GM13977 (cell line): ENCODE results near the gene RAD51B.

Experiments
- DNase-seq: peaks from one replicate; pipeline ENCODE4 v3.0.0; 2012; ENCODE audit warnings: low spot score
- in situ Hi-C: fragments of 300-500 bp; cut with MboI; formaldehyde crosslinking; loops from one replicate; pipeline ENCODE4 v1.12.0; 2022; ENCODE audit warnings: low sequenced_read_pairs, low pct_unique_long_range_greater_than_20kb, mixed read lengths, inconsistent platforms; ENCODE audit not compliant: unreplicated experiment
- TF ChIP-seq, protein P1 (sequence below): IDR thresholded peaks from 2 replicates; pipeline ENCODE4 v1.5.1; 2012; ENCODE audit warnings: mild to moderate bottlenecking, control low read depth; ENCODE audit not compliant: insufficient read depth; ENCODE audit errors: extremely low read depth, missing control alignments

Gene RAD51B

DNA sequence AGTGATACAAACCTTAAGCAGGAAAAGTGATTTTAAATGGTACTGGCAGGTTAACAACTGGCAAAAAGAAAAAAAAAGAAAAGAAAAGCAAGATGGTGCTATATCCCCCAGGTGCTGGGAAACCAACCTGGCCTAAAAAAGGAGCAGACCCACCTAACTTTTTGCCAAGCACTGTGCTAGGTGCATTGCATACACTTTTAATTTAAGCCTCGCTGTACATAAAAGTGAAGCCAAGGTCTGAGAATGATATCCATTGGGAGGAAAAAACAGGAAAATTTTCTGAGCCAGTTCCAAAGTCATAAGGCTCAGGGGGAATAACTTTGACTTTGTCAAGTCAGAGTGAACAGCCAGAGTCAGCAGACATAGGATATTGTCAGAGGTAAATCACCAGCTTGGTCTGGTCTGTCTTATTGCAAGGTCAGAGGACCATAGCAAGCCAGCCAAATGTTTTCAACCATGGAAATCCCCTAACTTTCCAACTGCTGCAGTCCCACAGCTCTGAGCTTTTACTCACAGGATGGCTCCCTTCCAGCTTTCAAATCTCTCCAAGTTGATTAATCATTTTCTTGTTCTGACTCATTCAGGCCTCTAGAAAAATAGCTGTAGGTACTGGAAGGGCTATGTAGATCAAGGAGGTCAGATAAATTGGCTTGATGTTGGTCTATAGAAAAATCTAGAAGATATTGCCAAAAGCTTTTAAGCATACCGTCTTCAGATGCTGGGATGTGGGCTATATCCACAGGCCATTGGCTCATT lies 412.9 kb downstream of the RAD51B start:
- TF ChIP-seq, protein P1, sequence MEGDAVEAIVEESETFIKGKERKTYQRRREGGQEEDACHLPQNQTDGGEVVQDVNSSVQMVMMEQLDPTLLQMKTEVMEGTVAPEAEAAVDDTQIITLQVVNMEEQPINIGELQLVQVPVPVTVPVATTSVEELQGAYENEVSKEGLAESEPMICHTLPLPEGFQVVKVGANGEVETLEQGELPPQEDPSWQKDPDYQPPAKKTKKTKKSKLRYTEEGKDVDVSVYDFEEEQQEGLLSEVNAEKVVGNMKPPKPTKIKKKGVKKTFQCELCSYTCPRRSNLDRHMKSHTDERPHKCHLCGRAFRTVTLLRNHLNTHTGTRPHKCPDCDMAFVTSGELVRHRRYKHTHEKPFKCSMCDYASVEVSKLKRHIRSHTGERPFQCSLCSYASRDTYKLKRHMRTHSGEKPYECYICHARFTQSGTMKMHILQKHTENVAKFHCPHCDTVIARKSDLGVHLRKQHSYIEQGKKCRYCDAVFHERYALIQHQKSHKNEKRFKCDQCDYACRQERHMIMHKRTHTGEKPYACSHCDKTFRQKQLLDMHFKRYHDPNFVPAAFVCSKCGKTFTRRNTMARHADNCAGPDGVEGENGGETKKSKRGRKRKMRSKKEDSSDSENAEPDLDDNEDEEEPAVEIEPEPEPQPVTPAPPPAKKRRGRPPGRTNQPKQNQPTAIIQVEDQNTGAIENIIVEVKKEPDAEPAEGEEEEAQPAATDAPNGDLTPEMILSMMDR, result no peak
- in situ Hi-C loops, result no loop called here
- DNase-seq, result peak; percentile 66

DNA sequence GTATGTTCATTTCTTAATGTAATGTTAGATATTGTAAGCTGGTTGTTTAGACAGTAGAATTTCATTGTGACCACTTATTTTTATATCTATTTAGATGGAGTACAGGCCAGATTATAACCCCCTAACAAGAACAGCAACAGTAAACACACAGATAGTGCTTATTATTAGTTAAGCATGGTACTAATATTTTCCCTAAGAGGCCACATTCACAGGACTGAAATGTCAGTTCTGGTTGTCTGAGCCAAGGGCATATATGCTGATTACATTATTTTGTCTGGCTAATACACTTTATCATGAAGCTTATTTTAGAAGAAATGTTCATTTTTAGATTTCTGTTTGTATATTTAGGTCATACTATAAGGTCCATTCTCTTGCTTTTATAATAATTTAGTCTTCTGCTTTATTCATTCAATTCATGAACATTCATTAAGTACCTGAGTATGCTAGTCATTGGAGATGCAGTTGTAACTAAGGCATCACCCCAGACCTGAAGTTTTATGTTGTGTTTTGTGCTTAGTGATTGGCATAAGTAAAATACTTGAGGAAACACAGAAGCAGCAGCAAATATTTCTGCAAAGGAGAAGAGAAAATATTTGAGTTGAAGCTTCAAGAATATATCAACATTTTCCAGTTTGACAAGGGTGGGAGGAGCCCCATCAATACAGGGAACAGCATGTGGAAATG lies 413.7 kb downstream of the RAD51B start:
- TF ChIP-seq, protein P1, result no peak
- no peak for DNase-seq
- in situ Hi-C loops, result no loop called here

DNA sequence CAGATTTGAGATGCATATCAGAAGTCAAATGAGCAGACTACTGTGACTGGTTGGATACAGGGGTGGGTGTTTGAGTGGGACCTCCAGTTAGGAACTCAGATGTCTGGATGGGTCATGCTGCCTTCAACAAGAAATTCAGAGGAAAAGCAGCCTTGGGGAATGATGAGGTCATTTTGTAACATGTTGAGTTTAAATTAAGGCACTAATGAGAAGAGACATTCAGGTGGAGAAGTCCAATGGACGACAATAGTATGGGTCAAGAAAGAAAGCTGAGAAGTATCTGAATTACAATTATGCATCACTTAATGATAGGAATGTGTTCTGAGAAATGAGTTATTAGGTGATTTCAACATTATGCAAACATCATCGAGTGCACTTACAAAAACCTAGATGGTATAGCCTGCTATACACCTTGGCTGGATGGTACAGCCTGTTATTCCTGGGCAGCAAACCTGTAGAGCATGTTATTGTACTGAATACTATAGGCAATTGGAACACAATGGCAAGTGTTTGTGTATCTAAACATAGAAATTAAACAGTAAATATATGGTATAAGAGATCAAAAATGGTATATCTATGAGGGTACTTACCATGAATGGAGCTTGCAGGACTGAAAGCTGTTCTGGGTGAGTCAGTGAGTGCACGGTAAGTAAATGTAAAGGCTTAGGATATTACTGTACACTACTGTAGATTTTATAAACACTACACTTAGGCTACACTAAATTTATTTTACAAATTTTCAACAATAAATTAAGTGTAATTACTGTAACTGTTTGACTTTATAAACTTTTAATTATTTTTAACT lies 414.7 kb downstream of the RAD51B start:
- DNase-seq, result no peak
- TF ChIP-seq, protein P1, result no peak
- in situ Hi-C loops, result no loop called here

DNA sequence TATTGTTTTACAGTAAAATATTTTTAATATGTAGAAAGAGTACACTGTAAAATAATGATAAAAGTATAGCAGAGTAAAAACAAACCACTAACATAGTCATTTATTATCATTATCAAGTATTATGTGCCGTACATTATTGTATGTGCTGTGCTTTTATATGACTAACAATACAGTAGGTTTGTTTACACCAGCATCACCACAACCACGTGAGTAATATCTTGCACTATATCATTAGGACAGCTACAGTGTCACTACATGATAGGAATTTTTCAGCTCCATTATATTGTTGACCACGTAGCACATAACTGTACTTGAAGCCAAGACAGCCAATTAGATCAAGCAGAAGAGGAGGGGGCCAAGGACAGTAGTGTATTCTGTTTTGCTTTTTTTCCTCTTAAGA lies 415.4 kb downstream of the RAD51B start:
- in situ Hi-C loops, result no loop called here
- TF ChIP-seq, protein P1, result no peak
- DNase-seq, result no peak

DNA sequence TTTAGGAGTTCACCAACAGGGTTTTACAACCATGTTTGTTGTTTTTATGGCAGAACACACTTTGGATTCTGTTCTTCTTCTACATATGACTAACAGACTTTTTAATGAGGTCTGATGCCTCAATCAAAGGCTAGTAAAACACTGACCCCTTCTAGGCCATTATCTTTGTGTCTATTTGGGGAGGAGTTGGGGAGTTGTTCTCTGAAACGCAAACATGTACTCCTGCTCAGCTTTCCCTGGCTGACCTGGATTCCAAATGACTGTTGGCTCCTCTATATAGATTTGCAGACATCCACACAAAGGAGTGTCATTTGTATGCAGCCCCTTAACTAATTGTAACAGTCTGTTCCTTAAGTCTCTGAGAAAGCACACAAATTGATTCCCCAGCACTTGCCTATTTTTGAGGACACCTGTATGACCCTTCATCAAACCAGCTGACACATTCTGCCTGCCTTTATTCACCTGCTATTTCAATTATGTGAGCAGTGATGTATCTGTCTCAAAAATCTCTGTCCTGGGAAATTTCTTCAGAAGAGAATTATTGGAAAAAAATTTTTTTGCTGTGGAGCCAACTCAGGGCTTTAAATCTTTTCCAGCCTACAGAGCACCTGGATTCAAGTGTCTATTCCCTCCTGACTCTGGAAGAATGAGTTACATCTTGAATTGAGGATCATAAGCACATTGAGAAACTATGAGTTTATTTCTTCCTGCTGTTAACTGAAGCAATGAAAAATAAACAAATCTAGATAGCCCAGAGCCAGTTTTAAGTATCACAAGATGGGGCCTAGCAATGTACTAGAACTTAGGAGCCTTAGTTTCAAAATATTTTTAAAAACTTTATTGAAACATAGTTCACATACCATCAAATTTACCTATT lies 417.2 kb downstream of the RAD51B start:
- in situ Hi-C loops, result no loop called here
- TF ChIP-seq, protein P1, result no peak
- no peak for DNase-seq

DNA sequence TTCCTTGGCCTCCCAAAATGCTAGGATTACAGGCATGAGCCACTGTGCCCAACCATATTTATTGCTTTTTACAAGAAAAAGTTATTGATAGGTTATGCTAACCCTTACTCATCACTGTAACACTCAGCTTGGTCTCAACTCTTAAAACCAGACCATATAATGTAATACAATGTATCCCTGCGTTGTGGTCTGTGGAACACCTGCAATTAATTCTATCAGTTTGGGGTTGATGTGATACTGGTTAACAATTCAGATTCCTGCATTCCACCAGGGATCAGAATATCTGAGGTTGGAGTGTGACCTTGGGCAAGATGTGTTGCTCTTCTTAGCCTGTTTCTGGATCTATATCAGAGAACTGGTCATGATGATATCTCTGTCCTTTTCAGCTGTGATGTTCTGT lies 419.0 kb downstream of the RAD51B start:
- TF ChIP-seq, protein P1, result no peak
- in situ Hi-C loops, result no loop called here

More for the DNA sequence above, 419.0 kb downstream of the RAD51B start:
- DNase-seq, result no peak
